Right lobe of liver (tissue), 4 donors: ENCODE results near the gene MAGEA2B.
"Not testable (repeated sequence)": the region's sequence is repeated elsewhere in the genome, so short reads cannot be mapped to it uniquely, and the experiment has no call there.

Source experiments
- CTCF ChIP-seq, 4 donors: fragments of 200-600 bp in 3 of 4; fragments of 450-650 bp in 1 of 4; IDR thresholded peaks; one replicate each; pipeline versions ENCODE4 v1.5.1 to v1.8.0; 2016 to 2022; ENCODE audit warnings: antibody characterized with exemption in 4 of 4, mild to moderate bottlenecking in 2 of 4
- POLR2A ChIP-seq: fragments of 450-650 bp; IDR thresholded peaks from one replicate; pipeline ENCODE4 v1.6.1; 2017; ENCODE audit warnings: antibody characterized with exemption, mild to moderate bottlenecking
- donor health status: DM: no; HTN: no; CAD: no.
- donor health status: DM: no; HTN: no; CAD: no.
- donor health status: DM: no; HTN: yes; CAD: no.

DNA sequence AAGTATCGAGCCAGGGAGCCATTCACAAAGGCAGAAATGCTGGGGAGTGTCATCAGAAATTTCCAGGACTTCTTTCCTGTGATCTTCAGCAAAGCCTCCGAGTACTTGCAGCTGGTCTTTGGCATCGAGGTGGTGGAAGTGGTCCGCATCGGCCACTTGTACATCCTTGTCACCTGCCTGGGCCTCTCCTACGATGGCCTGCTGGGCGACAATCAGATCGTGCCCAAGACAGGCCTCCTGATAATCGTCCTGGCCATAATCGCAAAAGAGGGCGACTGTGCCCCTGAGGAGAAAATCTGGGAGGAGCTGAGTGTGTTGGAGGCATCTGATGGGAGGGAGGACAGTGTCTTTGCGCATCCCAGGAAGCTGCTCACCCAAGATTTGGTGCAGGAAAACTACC, 22.1 kb downstream of the MAGEA2B start:
- not testable (repeated sequence) for TF ChIP-seq CTCF (IDR thresholded peaks at IDR 0.05); POLR2A
